ENCODE results near the gene PDAP1. TPM values are rescaled to one million over a fixed set of nuclear protein-coding genes. Genes with fewer than 3 reads are reported as not detected.

Gene PDAP1
- total and polyA plus RNA-seq, 8 donors: 27.8 to 84.6 (median 39.8) TPM

- Histone ChIP-seq H3K27ac (no peak overlapping the region), H3K9me3 (no peaks in the 10 kb centered on the region), H3K4me3 (no peak overlapping the region), H3K36me3 (peaks cover 0 to 24% (median 10%) of the 10 kb centered on the region in 3 donors), H3K4me1 (no peaks in the 10 kb centered on the region), H3K27me3 (no peaks in the 10 kb centered on the region)
- intact Hi-C loops (cut with DNase I): no loop called here
- 91 to 92% methylated on average over 24 of the region's 24 CpGs for WGBS, 2 donors
- no peak for ATAC-seq
- DNase-seq: no peak
- TF ChIP-seq CTCF (IDR thresholded peaks at IDR 0.05): no peak
- no peak for FAIRE-seq
Observed at GRCh38 chr7:99424932-99425730, 16.7 kb upstream of the PDAP1 start.

DNA sequence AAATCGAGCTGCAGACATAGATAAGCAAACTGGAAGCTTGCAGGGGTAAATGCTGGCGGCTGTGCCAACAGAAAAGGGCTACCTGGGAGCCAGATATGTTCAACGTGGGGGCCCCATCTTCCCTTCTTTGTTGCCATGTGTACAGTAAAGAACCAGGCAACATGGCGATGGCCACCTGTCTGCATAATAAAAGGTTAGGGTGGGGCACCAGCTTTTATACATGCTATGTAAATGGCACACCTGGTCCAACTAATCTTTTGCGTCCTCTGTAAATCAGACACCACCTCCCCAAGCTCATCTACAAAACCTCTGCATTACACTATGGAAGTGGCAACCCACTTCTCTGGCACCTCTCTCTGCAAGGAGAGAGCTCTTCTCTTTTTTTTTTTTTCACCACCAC lies 14.2 kb upstream of the PDAP1 start:
- Histone ChIP-seq H3K27me3 (no peaks in the 10 kb centered on the region), H3K4me3 (no peak overlapping the region), H3K4me1 (no peaks in the 10 kb centered on the region), H3K27ac (no peak overlapping the region), H3K36me3 (peaks cover 7 to 44% (median 26%) of the 10 kb centered on the region in 3 donors), H3K9me3 (no peaks in the 10 kb centered on the region)
- ATAC-seq: no peak
- 69 to 73% methylated on average over 5 of the region's 5 CpGs for WGBS, 2 donors
- no peak for DNase-seq
- FAIRE-seq: no peak
- TF ChIP-seq CTCF (IDR thresholded peaks at IDR 0.05): no peak
- intact Hi-C loops (cut with DNase I): no loop called here

- ATAC-seq (no peak), DNase-seq (no peak), FAIRE-seq (no peak)
- intact Hi-C loops (cut with DNase I): no loop called here
- no peaks in the 10 kb centered on the region for H3K4me1 ChIP-seq
- no peak overlapping the region for H3K4me3 ChIP-seq
- peaks cover 7 to 48% (median 27%) of the 10 kb centered on the region in 3 donors for H3K36me3 ChIP-seq
- H3K9me3 ChIP-seq: no peaks in the 10 kb centered on the region
- no peak for TF ChIP-seq CTCF (IDR thresholded peaks at IDR 0.05)
- H3K27ac ChIP-seq: no peak overlapping the region
- no peaks in the 10 kb centered on the region for H3K27me3 ChIP-seq
- 87 to 91% methylated on average over 11 of the region's 11 CpGs for WGBS, 2 donors
Observed at GRCh38 chr7:99422186-99422585, 13.8 kb upstream of the PDAP1 start.

DNA sequence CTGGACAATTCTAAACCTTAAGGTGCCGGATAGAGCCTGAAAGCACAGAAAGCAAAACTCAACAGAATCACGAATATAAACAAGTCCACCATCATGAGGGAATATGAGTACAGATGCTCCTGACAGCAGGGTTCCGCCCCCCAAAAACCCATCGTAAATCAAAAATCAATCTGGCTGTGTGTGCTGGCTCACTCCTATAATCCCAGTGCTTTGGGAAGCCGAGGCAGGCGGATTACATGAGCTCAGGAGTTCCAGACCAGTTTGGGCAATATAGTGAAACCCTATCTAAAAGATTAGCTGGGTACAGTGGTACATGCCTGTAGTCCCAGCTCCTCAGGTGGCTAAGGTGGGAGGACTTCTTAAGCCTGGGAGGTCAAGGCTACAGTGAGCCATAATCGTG lies 12.6 kb upstream of the PDAP1 start:
- Histone ChIP-seq H3K27me3 (no peaks in the 10 kb centered on the region), H3K4me1 (no peaks in the 10 kb centered on the region), H3K9me3 (no peaks in the 10 kb centered on the region), H3K4me3 (no peak overlapping the region), H3K36me3 (peaks cover 7 to 59% (median 27%) of the 10 kb centered on the region in 3 donors), H3K27ac (no peak overlapping the region)
- WGBS, 2 donors: 78 to 83% methylated on average over 7 of the region's 7 CpGs
- intact Hi-C loops (cut with DNase I): no loop called here
- FAIRE-seq (no peak), ATAC-seq (no peak), DNase-seq (no peak)
- TF ChIP-seq CTCF (IDR thresholded peaks at IDR 0.05): no peak

DNA sequence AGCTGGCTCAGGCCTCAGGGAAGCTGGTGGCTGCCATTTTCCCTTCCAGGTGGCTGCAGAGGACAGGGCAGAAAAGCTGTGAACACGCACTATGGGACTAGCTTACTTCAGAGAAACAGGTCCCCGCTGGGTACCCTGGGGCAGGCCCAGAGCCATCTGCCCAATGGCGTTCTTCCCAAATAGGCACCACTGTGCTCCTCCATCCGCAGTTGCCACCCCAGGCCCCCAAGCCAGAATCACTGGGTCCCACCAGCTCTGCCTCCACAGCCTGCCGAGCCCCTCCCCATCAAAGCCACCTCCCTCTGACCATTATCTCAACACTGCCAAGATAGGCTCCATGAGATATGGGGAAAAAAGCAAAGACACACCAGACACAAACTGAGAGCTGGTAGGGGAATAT lies 11.8 kb upstream of the PDAP1 start:
- FAIRE-seq: no peak
- H3K4me3 ChIP-seq: no peak overlapping the region
- WGBS, 2 donors: 90% methylated on average over 5 of the region's 5 CpGs
- no peaks in the 10 kb centered on the region for H3K9me3 ChIP-seq
- H3K27me3 ChIP-seq: no peaks in the 10 kb centered on the region
- peaks cover 7 to 60% (median 27%) of the 10 kb centered on the region in 3 donors for H3K36me3 ChIP-seq
- no peak overlapping the region for H3K27ac ChIP-seq
- no peaks in the 10 kb centered on the region for H3K4me1 ChIP-seq
- intact Hi-C loops (cut with DNase I): no loop called here
- TF ChIP-seq CTCF (IDR thresholded peaks at IDR 0.05): no peak
- ATAC-seq: no peak
- no peak for DNase-seq

Data from pancreas (tissue), 10 donors.